Chondrocyte (in vitro differentiated cells): ENCODE results near the gene ZNF333. TPM values are rescaled to one million over a fixed set of nuclear protein-coding genes. Genes with fewer than 3 reads are reported as not detected.

ENCODE experiments used
- DNase-seq: peaks from one replicate; pipeline ENCODE4 v3.0.0; 2021; ENCODE audit warnings: mixed read lengths, low spot score
- H3K27ac Mint-ChIP-seq: one replicate; pipeline ENCODE4 v1.8.0; 2021; ENCODE audit warnings: mild to moderate bottlenecking, moderate library complexity, mixed read lengths; ENCODE audit not compliant: unreplicated experiment
- H3K27me3 Mint-ChIP-seq: 2 replicates; pipeline ENCODE4 v1.8.0; 2021; ENCODE audit warnings: low read depth, mixed read lengths
- H3K36me3 Mint-ChIP-seq: 2 replicates; pipeline ENCODE4 v1.8.0; 2021; ENCODE audit warnings: low read depth, mixed read lengths
- H3K4me1 Mint-ChIP-seq: 2 replicates; pipeline ENCODE4 v1.8.0; 2021; ENCODE audit warnings: low read depth, mild to moderate bottlenecking, mixed read lengths
- H3K4me3 Mint-ChIP-seq: one replicate; pipeline ENCODE4 v1.8.0; 2021; ENCODE audit warnings: mild to moderate bottlenecking, moderate library complexity, mixed read lengths; ENCODE audit not compliant: unreplicated experiment
- H3K9me3 Mint-ChIP-seq: 2 replicates; pipeline ENCODE4 v1.8.0; 2021; ENCODE audit warnings: low read depth, mixed read lengths
- CTCF ChIP-seq: fragments of 200-600 bp; sonication (generic); IDR thresholded peaks from 2 replicates; pipeline ENCODE4 v1.5.0; 2021; ENCODE audit warnings: antibody characterized with exemption, mild to moderate bottlenecking, moderate library complexity
- total RNA-seq: library from RNA; stranded (reverse); gene quantifications from 3 replicates; pipeline ENCODE4 v1.2.1, GENCODE V29; 2021

ZNF333 gene
- total RNA-seq, 1 donor from 2014 or later: 13.0 TPM

GRCh38 chr19:14654786-14655560 lies 34.9 kb upstream of the ZNF333 start:
- H3K36me3 Mint-ChIP-seq: no peaks in the 10 kb centered on the region
- DNase-seq: no peak
- H3K4me1 Mint-ChIP-seq: no peaks in the 10 kb centered on the region
- no peaks in the 10 kb centered on the region for H3K9me3 Mint-ChIP-seq
- no peak overlapping the region for H3K27ac Mint-ChIP-seq
- no peak overlapping the region for H3K4me3 Mint-ChIP-seq
- TF ChIP-seq CTCF: no peak
- peaks cover 7% of the 10 kb centered on the region for H3K27me3 Mint-ChIP-seq

- Mint-ChIP-seq H3K4me3 (no peak overlapping the region), H3K36me3 (no peaks in the 10 kb centered on the region), H3K4me1 (no peaks in the 10 kb centered on the region), H3K27ac (no peak overlapping the region), H3K9me3 (no peaks in the 10 kb centered on the region), H3K27me3 (peaks cover 5% of the 10 kb centered on the region)
- TF ChIP-seq CTCF: no peak
- DNase-seq: no peak
Measured at GRCh38 chr19:14655726-14656125, 34.1 kb upstream of the ZNF333 start.

- Mint-ChIP-seq H3K27ac (no peak overlapping the region), H3K36me3 (no peaks in the 10 kb centered on the region), H3K4me3 (no peak overlapping the region), H3K4me1 (no peaks in the 10 kb centered on the region), H3K9me3 (no peaks in the 10 kb centered on the region), H3K27me3 (peaks cover 7% of the 10 kb centered on the region)
- TF ChIP-seq CTCF: no peak
- no peak for DNase-seq
Measured at GRCh38 chr19:14659874-14660489, 29.9 kb upstream of the ZNF333 start.

- no peak overlapping the region for H3K27ac Mint-ChIP-seq
- peaks cover 7% of the 10 kb centered on the region for H3K27me3 Mint-ChIP-seq
- no peak overlapping the region for H3K4me3 Mint-ChIP-seq
- no peak for TF ChIP-seq CTCF
- no peaks in the 10 kb centered on the region for H3K36me3 Mint-ChIP-seq
- no peaks in the 10 kb centered on the region for H3K4me1 Mint-ChIP-seq
- no peak for DNase-seq
- no peaks in the 10 kb centered on the region for H3K9me3 Mint-ChIP-seq
Measured at GRCh38 chr19:14661372-14661924, 28.4 kb upstream of the ZNF333 start.

GRCh38 chr19:14669940-14670339 lies 19.9 kb upstream of the ZNF333 start:
- TF ChIP-seq CTCF: no peak
- Mint-ChIP-seq H3K27ac (no peak overlapping the region), H3K27me3 (peaks cover 12% of the 10 kb centered on the region), H3K36me3 (no peaks in the 10 kb centered on the region), H3K9me3 (peaks cover 8% of the 10 kb centered on the region), H3K4me1 (no peaks in the 10 kb centered on the region), H3K4me3 (no peak overlapping the region)
- DNase-seq: no peak
